Type B pancreatic cell (in vitro differentiated cells): ENCODE measurements around the gene DHX15. TPM values are rescaled to one million over a fixed set of nuclear protein-coding genes. Genes with fewer than 3 reads are reported as not detected.

Experiments used
- DNase-seq: peaks from one replicate; pipeline ENCODE4 v3.0.0; 2021; ENCODE audit warnings: mixed read lengths; ENCODE audit not compliant: unreplicated experiment; ENCODE audit errors: extremely low spot score
- H3K27ac Mint-ChIP-seq: 2 replicates; pipeline ENCODE4 v1.8.0; 2021; ENCODE audit warnings: mild to moderate bottlenecking, mixed read lengths
- H3K27me3 Mint-ChIP-seq: 2 replicates; pipeline ENCODE4 v1.8.0; 2021; ENCODE audit warnings: mixed read lengths
- H3K36me3 Mint-ChIP-seq: 2 replicates; pipeline ENCODE4 v1.8.0; 2021; ENCODE audit warnings: mixed read lengths
- H3K4me1 Mint-ChIP-seq: one replicate; pipeline ENCODE4 v1.8.0; 2021; ENCODE audit warnings: mixed read lengths; ENCODE audit not compliant: unreplicated experiment
- H3K4me3 Mint-ChIP-seq: 2 replicates; pipeline ENCODE4 v1.8.0; 2021; ENCODE audit warnings: mild to moderate bottlenecking, mixed read lengths
- H3K9me3 Mint-ChIP-seq: 2 replicates; pipeline ENCODE4 v1.8.0; 2021; ENCODE audit warnings: mixed read lengths
- CTCF ChIP-seq: fragments of 200-600 bp; sonication (generic); conservative IDR thresholded peaks from 2 replicates; pipeline ENCODE4 v1.5.0; 2021; ENCODE audit warnings: antibody characterized with exemption, mild to moderate bottlenecking
- total RNA-seq: library from RNA; stranded (reverse); gene quantifications from 2 replicates; pipeline ENCODE4 v1.2.1, GENCODE V29; 2021; ENCODE audit warnings: low replicate concordance

The DHX15 gene
- total RNA-seq, 1 donor from 2014 or later = 165 TPM

- Mint-ChIP-seq H3K4me3 (no peak overlapping the region), H3K9me3 (no peaks in the 10 kb centered on the region), H3K4me1 (peaks cover 12% of the 10 kb centered on the region), H3K27ac (peak overlapping the region; percentile 59), H3K27me3 (no peaks in the 10 kb centered on the region), H3K36me3 (peaks cover 55% of the 10 kb centered on the region)
- no peak for TF ChIP-seq CTCF
- DNase-seq = no peak
Observed at GRCh38 chr4:24564488-24564887, 19.9 kb downstream of the DHX15 start.

GRCh38 chr4:24561438-24562139 lies 22.8 kb downstream of the DHX15 start:
- no peak for TF ChIP-seq CTCF
- Mint-ChIP-seq H3K27me3 (no peaks in the 10 kb centered on the region), H3K27ac (no peak overlapping the region), H3K4me1 (peaks cover 24% of the 10 kb centered on the region), H3K4me3 (no peak overlapping the region), H3K9me3 (no peaks in the 10 kb centered on the region), H3K36me3 (peaks cover 49% of the 10 kb centered on the region)
- DNase-seq = no peak

- TF ChIP-seq CTCF = no peak
- H3K9me3 Mint-ChIP-seq = no peaks in the 10 kb centered on the region
- no peak overlapping the region for H3K4me3 Mint-ChIP-seq
- no peak for DNase-seq
- no peak overlapping the region for H3K27ac Mint-ChIP-seq
- no peaks in the 10 kb centered on the region for H3K27me3 Mint-ChIP-seq
- H3K36me3 Mint-ChIP-seq = peaks cover 48% of the 10 kb centered on the region
- peaks cover 29% of the 10 kb centered on the region for H3K4me1 Mint-ChIP-seq
Observed at GRCh38 chr4:24560868-24561368, 23.4 kb downstream of the DHX15 start.

GRCh38 chr4:24559889-24560288 lies 24.5 kb downstream of the DHX15 start:
- no peak overlapping the region for H3K4me3 Mint-ChIP-seq
- peaks cover 46% of the 10 kb centered on the region for H3K36me3 Mint-ChIP-seq
- H3K27me3 Mint-ChIP-seq = no peaks in the 10 kb centered on the region
- H3K27ac Mint-ChIP-seq = no peak overlapping the region
- H3K9me3 Mint-ChIP-seq = no peaks in the 10 kb centered on the region
- TF ChIP-seq CTCF = no peak
- peaks cover 21% of the 10 kb centered on the region for H3K4me1 Mint-ChIP-seq
- DNase-seq = no peak

GRCh38 chr4:24559032-24559821 lies 25.1 kb downstream of the DHX15 start:
- TF ChIP-seq CTCF = no peak
- Mint-ChIP-seq H3K27ac (peak overlapping the region; percentile 33), H3K36me3 (peaks cover 45% of the 10 kb centered on the region), H3K4me1 (peaks cover 21% of the 10 kb centered on the region), H3K4me3 (no peak overlapping the region), H3K27me3 (no peaks in the 10 kb centered on the region), H3K9me3 (no peaks in the 10 kb centered on the region)
- no peak for DNase-seq
